Fibroblast of lung (primary cell): Measurements from ENCODE around the gene PSME3.
"Not testable (repeated sequence)": the region's sequence is repeated elsewhere in the genome, so short reads cannot be mapped to it uniquely, and the experiment has no call there.

ENCODE experiments used
- EZH2 ChIP-seq: IDR thresholded peaks from 2 replicates; pipeline ENCODE4 v1.5.1; 2012; ENCODE audit warnings: low read length, control low read depth, mild to moderate bottlenecking; ENCODE audit errors: missing control alignments
- TF ChIP-seq, protein P1 (sequence below), 2 donors: IDR thresholded peaks in 1 of 2; conservative IDR thresholded peaks in 1 of 2; 1 replicate in 1 of 2; 2 replicates in 1 of 2; pipeline ENCODE4 v1.5.1; 2011 to 2012; ENCODE audit warnings: low read length in 2 of 2, control low read depth in 1 of 2, inconsistent platforms in 1 of 2, low read depth in 1 of 2, mild to moderate bottlenecking in 1 of 2

DNA sequence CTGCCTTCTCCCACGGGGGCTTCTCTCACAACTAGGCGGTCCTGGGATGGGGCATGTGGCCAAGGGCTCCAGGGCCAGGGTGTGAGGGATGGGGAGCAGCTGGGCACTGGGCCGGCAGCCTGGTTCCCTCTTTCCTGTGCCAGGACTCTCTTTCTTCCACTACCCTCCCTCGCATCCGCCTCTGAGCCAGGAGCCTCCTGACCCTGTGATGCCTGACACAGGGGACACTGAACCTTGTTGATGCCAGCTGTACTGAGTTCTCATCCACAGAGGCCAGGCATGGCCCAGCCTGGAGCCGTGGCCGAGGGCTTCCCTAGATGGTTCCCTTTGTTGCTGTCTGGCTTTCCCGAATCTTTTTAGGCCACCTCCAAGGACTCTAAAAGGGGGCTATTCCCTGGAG lies 23.3 kb downstream of the PSME3 start:
- TF ChIP-seq, protein P1, sequence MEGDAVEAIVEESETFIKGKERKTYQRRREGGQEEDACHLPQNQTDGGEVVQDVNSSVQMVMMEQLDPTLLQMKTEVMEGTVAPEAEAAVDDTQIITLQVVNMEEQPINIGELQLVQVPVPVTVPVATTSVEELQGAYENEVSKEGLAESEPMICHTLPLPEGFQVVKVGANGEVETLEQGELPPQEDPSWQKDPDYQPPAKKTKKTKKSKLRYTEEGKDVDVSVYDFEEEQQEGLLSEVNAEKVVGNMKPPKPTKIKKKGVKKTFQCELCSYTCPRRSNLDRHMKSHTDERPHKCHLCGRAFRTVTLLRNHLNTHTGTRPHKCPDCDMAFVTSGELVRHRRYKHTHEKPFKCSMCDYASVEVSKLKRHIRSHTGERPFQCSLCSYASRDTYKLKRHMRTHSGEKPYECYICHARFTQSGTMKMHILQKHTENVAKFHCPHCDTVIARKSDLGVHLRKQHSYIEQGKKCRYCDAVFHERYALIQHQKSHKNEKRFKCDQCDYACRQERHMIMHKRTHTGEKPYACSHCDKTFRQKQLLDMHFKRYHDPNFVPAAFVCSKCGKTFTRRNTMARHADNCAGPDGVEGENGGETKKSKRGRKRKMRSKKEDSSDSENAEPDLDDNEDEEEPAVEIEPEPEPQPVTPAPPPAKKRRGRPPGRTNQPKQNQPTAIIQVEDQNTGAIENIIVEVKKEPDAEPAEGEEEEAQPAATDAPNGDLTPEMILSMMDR (conservative IDR thresholded peaks at IDR 0.05 in 1 of 2, IDR thresholded peaks at IDR 0.05 in 1 of 2; ENCODE audit: low read depth in 1 of 2, low read length in 2 of 2): not testable (repeated sequence)
- TF ChIP-seq EZH2: not testable (repeated sequence)
